ENCODE results near the gene MINK1.

- TF ChIP-seq MAX (IDR thresholded peaks at IDR 0.05; ENCODE audit: low read depth, low read length) = no peak
- no peak for TF ChIP-seq POLR2A (IDR thresholded peaks at IDR 0.05; ENCODE audit: extremely low read depth, insufficient read length)
- no peak for TF ChIP-seq CTCF (IDR thresholded peaks at IDR 0.05; ENCODE audit: low read depth, low read length)
- no peak for TF ChIP-seq MYC (IDR thresholded peaks at IDR 0.05; ENCODE audit: low read depth, low read length)
Measured at GRCh38 chr17:4901648-4902344, 68.7 kb downstream of the MINK1 start.

All from NB4 (cell line).